Uterus (tissue), 2 donors: ENCODE results near the gene DNAJA1.

Experiments used
- POLR2A ChIP-seq, 2 donors: fragments of 450-650 bp; IDR thresholded peaks; one replicate each; pipeline ENCODE4 v1.6.1; 2016; ENCODE audit warnings: antibody characterized with exemption in 2 of 2, mild to moderate bottlenecking in 1 of 2, moderate library complexity in 1 of 2
- TF ChIP-seq, protein P1 (sequence below), 4 experiments: fragments of 200-600 bp in 2 of 4; fragments of 450-650 bp in 2 of 4; sonication (generic) in 2 of 4; IDR thresholded peaks; one replicate each; pipeline ENCODE4 v1.5.1; 2016 to 2019; ENCODE audit warnings: antibody characterized with exemption in 4 of 4, mild to moderate bottlenecking in 2 of 4, moderate library complexity in 1 of 4

GRCh38 chr9:33081128-33081851 lies 56.2 kb downstream of the DNAJA1 start:
- TF ChIP-seq, protein P1, sequence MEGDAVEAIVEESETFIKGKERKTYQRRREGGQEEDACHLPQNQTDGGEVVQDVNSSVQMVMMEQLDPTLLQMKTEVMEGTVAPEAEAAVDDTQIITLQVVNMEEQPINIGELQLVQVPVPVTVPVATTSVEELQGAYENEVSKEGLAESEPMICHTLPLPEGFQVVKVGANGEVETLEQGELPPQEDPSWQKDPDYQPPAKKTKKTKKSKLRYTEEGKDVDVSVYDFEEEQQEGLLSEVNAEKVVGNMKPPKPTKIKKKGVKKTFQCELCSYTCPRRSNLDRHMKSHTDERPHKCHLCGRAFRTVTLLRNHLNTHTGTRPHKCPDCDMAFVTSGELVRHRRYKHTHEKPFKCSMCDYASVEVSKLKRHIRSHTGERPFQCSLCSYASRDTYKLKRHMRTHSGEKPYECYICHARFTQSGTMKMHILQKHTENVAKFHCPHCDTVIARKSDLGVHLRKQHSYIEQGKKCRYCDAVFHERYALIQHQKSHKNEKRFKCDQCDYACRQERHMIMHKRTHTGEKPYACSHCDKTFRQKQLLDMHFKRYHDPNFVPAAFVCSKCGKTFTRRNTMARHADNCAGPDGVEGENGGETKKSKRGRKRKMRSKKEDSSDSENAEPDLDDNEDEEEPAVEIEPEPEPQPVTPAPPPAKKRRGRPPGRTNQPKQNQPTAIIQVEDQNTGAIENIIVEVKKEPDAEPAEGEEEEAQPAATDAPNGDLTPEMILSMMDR (IDR thresholded peaks at IDR 0.05), result peak; percentile 71 to 94 (median 88)
- TF ChIP-seq POLR2A (IDR thresholded peaks at IDR 0.05), result no peak
